ENCODE measurements around the gene GDPD4.

The GDPD4 gene

DNA sequence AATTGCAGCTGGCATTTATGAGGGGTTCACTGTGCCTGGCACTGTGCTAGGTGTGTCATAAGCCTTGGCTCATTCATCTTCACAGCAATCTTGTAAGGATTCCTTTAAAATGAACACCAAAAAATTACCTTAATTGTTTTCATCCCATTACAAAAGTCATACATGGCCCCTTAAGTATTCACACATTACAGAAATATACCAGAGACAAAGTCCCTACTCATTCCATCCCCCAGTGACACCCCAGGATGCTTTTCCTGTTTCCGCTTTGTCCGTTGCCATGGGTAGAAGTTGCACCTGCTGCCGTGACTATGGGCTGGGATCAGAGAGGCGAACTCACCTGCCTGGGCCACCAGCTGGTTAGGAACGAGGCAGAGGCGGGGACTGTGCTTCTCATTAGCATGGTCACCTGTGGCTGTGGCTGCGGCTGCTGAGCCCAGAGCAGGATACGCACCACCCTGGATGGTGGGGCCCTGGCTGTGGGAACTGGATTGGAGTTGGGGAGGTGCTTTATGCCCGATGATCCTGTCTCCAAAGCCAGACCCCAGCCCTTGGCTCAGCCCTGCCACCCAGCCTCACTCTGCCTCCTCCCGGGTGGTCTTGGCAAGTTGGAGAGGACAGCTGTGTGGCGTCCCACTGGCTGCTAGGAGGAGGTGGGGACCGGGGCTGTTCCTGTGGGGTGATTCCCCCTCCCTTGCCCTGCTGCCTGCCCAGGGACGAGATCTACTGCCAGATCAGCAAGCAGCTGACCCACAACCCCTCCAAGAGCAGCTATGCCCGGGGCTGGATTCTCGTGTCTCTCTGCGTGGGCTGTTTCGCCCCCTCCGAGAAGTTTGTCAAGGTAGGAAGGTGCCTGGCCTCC lies 112.6 kb downstream of the GDPD4 start:
- DNase-seq: no peak

- peak; percentile 85 for DNase-seq
Measured at GRCh38 chr11:77187776-77188632, 113.5 kb downstream of the GDPD4 start.

DNA sequence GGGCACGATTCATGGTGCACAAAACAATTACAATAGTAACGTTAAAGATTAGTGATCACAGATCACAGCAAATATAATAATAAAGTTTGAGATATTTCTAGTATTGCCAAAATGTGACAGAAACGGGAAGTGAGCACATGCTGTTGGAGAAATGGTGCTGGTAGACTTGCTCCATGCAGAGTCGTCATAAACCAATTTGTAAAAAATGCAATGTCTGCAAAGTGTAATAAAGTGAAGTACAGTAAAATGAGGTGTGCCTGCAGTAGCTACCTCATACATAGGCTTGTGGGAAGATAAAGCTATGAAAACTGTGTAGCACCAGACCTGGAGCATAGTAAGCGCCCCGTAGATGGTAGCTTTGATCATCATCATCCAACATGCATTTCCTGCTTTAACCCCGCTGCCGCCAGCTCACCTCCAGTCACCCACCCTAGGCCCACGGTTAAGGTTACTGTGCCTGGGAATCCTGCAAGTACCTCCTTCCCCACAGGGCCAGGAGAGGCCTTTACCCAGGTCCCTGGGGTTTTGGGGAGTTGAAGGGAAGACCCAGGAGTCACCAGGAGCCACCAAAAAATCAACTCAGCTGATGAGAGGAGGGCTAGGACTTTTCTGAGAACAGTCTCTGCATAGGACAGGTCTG lies 114.3 kb downstream of the GDPD4 start:
- no peak for DNase-seq

- DNase-seq: no peak
Measured at GRCh38 chr11:77186302-77186701, 115.2 kb downstream of the GDPD4 start.

DNA sequence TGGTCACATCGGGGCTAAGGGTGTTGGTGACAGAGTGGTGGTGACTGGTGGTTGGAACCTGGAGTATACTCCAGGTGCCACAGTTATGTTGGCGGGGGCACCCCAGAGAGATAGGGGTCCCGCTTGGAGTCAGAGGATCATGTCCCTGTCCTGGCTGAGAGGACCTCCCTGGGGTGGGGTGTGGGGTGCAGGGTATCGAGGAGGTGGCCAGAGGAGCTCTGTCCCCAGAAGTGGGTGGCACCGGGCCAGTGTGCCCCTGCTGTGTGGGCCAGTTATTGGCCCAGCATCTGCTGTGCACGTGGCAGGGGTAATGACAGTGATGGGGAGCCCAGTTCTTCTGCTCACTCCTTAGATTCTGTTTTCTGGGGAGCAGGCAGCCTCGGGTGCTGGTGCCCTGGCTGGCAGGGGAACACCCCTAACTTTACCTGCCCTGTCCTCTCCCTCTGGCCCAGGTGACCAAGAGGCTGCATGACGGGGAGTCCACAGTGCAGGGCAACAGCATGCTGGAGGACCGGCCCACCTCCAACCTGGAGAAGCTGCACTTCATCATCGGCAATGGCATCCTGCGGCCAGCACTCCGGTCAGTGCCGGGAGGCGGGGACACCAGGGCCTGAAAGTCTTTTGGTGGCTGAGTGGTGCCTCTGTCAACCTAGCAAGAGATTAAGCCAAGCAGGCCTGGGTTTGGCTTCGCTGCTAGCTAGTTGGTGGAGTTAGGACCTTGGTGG lies 117.2 kb downstream of the GDPD4 start:
- no peak for DNase-seq

DNA sequence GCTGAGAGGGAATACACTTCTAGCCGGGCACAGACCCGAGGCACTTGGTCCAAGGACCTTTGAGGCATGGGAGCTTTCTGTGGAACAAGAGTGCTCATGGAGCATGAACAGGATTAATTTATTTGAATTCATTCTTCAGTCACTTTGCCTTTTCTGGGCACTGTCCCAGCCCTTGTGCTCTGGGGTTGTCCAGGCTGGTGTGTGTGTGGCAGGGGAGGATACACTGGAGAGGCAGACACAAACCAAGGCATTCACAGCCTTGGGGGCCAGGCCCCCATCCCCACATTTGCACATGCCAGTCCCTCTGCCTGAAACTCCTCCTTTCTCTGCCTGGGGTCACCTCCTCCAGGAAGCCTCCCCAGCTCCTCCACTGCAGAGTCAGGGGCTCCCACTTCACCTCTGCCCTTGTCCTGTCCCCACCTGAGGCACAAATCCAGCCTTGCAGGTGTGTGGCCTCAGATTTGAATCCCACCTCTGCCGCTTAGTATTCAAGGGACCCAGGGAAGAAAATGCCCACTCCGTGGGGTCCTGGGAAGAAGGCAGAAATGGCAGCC lies 118.0 kb downstream of the GDPD4 start:
- no peak for DNase-seq

GRCh38 chr11:77182542-77183430 lies 118.7 kb downstream of the GDPD4 start:
- DNase-seq: no peak

DNA sequence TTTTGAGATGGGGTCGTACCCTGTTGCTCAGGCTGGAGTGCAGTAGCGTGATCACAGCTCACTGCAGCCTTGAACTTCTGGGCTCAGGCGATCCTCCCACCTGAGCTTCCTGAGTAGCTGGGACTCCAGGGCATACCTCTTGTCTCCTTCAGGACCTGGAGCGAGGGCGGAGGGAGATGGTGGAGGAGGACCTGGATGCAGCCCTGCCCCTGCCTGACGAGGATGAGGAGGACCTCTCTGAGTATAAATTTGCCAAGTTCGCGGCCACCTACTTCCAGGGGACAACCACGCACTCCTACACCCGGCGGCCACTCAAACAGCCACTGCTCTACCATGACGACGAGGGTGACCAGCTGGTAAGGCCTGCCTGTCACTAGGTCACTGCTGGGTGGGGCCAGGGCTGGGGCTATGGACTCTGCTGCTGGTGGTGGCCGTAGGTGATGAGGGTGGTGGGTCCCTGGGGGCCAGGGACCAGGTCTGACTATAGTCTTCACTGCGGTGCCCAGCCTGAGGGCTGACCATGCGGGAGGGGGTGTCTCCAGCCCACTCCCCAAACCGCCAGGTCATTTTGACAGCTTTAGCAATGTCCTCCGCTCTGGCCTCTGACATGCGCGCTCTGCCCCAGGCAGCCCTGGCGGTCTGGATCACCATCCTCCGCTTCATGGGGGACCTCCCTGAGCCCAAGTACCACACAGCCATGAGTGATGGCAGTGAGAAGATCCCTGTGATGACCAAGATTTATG lies 119.5 kb downstream of the GDPD4 start:
- no peak for DNase-seq

GRCh38 chr11:77181226-77181625 lies 120.3 kb downstream of the GDPD4 start:
- no peak for DNase-seq

GRCh38 chr11:77180346-77180745 lies 121.1 kb downstream of the GDPD4 start:
- DNase-seq: no peak

- no peak for DNase-seq
Measured at GRCh38 chr11:77179681-77180080, 121.8 kb downstream of the GDPD4 start.

DNA sequence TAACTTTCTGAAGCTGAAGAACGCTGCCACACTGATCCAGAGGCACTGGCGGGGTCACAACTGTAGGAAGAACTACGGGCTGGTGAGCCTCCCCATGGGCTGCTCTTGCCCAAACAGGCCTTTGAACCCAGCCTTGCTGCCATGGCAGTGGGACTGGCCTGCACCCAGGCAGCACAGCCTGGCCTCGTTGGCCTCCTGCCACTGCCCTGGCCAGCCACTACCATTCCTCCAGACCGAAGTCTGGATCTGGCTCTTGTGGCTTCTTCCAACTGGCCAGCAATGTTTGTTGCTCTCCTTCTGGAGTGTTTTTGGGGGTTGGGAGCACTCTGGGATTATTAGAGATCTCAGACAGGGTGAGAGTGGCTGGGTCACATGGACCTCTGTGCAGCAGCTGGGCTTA lies 122.4 kb downstream of the GDPD4 start:
- no peak for DNase-seq

DNA sequence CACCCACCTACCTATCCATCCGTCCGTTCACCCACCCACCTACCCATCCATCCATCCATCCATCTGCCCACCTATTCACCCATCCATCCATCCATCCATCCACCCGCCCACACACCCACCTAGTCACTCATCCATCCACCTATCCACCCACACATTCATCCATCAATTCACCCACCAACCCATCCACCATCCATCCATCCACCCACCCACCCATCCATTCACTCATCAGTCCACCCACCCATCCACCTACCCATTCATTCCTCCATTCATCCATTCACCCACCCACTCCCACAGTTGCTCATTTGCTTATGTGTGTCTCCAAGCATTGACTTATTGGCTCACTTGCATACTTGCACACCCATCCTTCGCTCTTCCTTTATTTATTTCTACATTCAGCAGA lies 123.3 kb downstream of the GDPD4 start:
- no peak for DNase-seq

GRCh38 chr11:77176996-77177395 lies 124.5 kb downstream of the GDPD4 start:
- DNase-seq: no peak

DNA sequence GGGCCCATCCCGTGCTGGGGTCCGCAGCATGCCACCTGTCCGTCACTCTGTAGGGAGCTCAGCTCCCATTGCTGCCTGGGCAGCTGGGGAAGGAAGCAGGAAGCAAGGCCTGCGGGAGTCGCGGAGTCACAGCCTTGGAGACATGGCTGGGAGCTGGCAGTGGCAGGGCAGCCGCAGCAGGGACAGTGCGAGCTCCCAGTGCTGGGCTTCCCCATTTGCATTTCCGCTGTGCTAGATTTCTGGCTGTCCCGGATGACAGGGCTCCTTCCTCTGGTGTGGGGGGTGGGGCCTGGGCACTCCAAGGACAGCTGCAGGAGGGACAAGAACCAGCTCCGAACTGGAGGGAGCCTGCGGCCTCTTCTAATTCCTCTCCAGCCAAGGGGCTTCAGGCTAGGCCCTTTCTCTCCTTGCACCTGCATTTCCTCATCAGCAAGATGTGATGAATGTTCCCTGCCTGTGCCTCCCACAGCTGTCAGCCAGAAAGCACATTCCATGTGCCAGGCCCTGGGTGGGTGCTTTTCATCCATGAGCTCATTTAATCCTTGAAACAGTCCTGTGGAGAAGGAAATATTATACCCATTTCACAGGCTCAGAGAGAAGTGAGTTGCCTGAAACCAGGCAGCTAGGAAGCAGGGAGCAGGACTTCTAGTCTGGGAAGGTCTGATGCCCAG lies 125.5 kb downstream of the GDPD4 start:
- DNase-seq: no peak

DNA sequence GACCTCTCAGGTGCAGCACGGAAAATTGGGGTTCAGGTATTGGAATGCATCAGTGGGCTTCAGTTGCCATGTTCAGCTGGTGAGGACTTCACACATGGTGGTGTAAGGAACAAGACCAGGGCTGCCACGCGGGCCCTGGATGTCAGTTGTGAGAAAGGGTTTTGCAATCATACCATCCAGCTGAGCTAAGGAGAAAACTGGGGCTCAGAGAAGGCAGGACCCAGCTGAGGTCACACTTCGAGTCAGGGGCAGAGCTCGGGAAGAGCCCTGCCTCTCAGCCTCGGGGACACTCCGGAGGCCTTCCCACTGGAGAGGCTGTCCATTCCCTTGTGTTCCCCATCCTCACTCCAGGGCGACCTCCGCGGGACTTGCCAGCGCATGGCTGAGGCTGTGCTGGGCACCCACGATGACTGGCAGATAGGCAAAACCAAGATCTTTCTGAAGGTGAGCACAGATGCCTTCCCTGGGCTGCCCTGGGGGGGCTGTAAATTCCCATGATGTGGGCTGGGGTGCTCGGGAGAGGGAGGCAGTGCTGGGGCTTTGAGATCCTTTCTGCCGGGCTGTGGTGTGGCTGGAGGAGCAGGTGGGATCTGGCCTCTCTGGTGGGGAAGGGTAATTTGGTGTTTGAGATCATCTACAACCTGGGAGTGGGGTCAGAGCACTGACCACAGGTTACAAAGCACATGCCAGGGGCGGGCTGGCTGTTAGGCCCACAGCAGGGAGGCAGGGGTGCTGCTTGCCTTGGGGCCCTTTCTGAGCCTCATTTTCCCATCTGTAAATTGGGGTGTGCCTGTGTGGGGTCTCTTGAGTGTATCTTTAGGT lies 126.3 kb downstream of the GDPD4 start:
- DNase-seq: no peak

DNA sequence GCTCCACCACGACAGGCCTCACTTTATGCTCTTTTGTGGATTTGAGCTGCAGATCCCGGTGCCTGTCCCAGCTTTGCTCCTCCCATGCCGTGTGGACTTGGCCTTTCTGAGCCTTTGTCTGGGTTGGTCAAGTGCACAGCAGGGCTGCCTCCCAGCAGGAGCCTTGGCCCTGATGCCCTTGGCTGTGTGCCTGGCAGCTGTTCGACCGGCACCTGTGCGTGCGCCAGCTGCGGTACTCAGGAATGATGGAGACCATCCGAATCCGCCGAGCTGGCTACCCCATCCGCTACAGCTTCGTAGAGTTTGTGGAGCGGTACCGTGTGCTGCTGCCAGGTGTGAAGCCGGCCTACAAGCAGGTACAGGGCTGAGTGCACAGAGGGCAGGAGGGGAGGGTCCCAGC lies 126.9 kb downstream of the GDPD4 start:
- DNase-seq: no peak

DNA sequence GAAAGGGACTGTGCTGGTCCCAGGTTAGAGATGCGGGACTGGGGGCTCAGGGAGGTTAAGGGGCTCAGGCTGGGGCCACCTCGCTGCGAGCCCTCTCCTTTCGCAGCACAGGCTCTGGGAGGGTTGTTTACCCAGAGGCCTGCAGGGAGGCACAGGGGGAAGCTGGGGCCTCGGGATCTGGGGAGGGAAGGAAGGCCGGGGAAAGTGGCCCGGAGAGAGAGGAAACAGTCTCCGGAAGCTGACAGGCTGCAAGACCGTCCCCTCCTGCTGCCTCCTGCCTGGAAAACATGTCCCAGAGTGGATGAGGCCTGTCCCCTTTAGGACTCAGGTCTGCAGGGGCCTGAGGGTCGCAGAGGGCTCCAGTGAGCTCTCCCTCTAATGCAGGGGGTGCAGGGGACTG lies 128.0 kb downstream of the GDPD4 start:
- DNase-seq: no peak

DNA sequence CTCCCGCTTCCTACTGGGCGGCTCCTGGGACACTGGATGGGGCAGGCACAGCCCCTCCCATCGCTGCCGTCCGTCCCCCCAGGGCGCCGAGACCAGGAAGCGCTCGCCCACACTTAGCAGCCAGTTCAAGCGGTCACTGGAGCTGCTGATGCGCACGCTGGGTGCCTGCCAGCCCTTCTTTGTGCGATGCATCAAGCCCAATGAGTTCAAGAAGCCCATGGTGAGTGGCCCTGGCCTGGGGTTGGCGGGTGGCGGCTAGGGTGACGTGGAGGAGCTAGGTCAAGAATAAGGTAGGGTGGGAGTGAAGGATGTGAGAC lies 128.9 kb downstream of the GDPD4 start:
- DNase-seq: no peak
